H1 (cell line): ENCODE data around the gene PABPN1. TPM values are rescaled to one million over a fixed set of nuclear protein-coding genes. Genes with fewer than 3 reads are reported as not detected.
A peak's percentile ranks its signal among the peaks of the same experiment; 100 is the strongest.

Experiments
- CTCF ChIA-PET: fragments of 300-600 bp; sonication (Branson Sonifier 250); formaldehyde crosslinking; loops from one replicate; lab custom pipeline; 2021; ENCODE audit not compliant: partially characterized antibody; lab: Charles Lee
- POLR2A ChIA-PET: fragments of 300-600 bp; sonication (Branson Sonifier 250); formaldehyde crosslinking; loops from one replicate; lab custom pipeline; 2021; ENCODE audit warnings: inconsistent platforms; ENCODE audit not compliant: partially characterized antibody; lab: Charles Lee
- DNase-seq, 2 experiments: peaks; one replicate each; pipeline versions ENCODE4 v3.0.0 to v3.0.0-alpha.2; 2010 to 2022; ENCODE audit warnings: low spot score in 2 of 2, low read depth in 1 of 2, mixed read lengths in 1 of 2
- FAIRE-seq: peaks from 2 replicates; lab custom pipeline; 2011; peaks lifted over from hg19 to GRCh38; lab: Jason Lieb, UNC
- H2AFZ ChIP-seq: 2 replicates; pipeline ENCODE4 v1.8.1; 2012; ENCODE audit warnings: low read length, inconsistent platforms
- H2AK5ac ChIP-seq: 2 replicates; pipeline ENCODE4 v1.6.1; 2013; ENCODE audit warnings: low read depth, low read length
- H2BK120ac ChIP-seq: replicated peaks from 2 replicates; pipeline ENCODE3; 2013; ENCODE audit warnings: low read depth, low read length, inconsistent platforms
- H2BK12ac ChIP-seq: 2 replicates; pipeline ENCODE4 v1.6.1; 2013; ENCODE audit warnings: low read depth, low read length
- H2BK15ac ChIP-seq: 2 replicates; pipeline ENCODE4 v1.6.1; 2013; ENCODE audit warnings: low read length
- H2BK20ac ChIP-seq: 2 replicates; pipeline ENCODE4 v1.6.1; 2013; ENCODE audit warnings: low read length
- H2BK5ac ChIP-seq: 2 replicates; pipeline ENCODE4 v1.6.1; 2013; ENCODE audit warnings: low read depth, low read length
- H3K14ac ChIP-seq: 2 replicates; pipeline ENCODE4 v1.6.1; 2013; ENCODE audit warnings: inconsistent platforms; ENCODE audit not compliant: insufficient read length
- H3K18ac ChIP-seq: 2 replicates; pipeline ENCODE4 v1.6.1; 2013; ENCODE audit warnings: low read length; ENCODE audit errors: extremely low read depth
- H3K23ac ChIP-seq: 2 replicates; pipeline ENCODE4 v1.6.1; 2013; ENCODE audit warnings: inconsistent platforms; ENCODE audit not compliant: insufficient read length
- H3K23me2 ChIP-seq: 2 replicates; pipeline ENCODE4 v1.6.1; 2013; ENCODE audit warnings: low read depth, low read length
- H3K27ac ChIP-seq: 2 replicates; pipeline ENCODE4 v1.6.1; 2011; ENCODE audit warnings: low read depth, low read length, inconsistent platforms
- H3K27me3 ChIP-seq, 4 experiments: replicated peaks in 1 of 4; 1 replicate in 1 of 4; 2 replicates in 3 of 4; pipeline versions ENCODE4 v1.6.1 to v1.8.1; 2011 to 2013; ENCODE audit warnings: low read length in 3 of 4, mild to moderate bottlenecking in 3 of 4, inconsistent platforms in 2 of 4, mixed read lengths in 2 of 4, moderate library complexity in 1 of 4; ENCODE audit not compliant: control insufficient read depth in 3 of 4, insufficient read depth in 3 of 4; ENCODE audit errors: extremely low read depth in 1 of 4
- H3K36me3 ChIP-seq, 4 experiments: 2 replicates each; pipeline versions ENCODE4 v1.6.1 to v1.8.1; 2011 to 2013; ENCODE audit warnings: mild to moderate bottlenecking in 4 of 4, low read length in 3 of 4, moderate library complexity in 2 of 4, control low read depth in 1 of 4, inconsistent platforms in 1 of 4; ENCODE audit not compliant: insufficient read depth in 4 of 4, control insufficient read depth in 2 of 4
- H3K4ac ChIP-seq: replicated peaks from 2 replicates; pipeline ENCODE3; 2013; ENCODE audit warnings: low read length, low read depth, mixed read lengths, inconsistent platforms; ENCODE audit not compliant: insufficient read length
- H3K4me1 ChIP-seq, 4 experiments: replicated peaks in 1 of 4; 1 replicate in 1 of 4; 2 replicates in 3 of 4; pipeline versions ENCODE4 v1.6.1 to v1.8.1; 2011 to 2013; ENCODE audit warnings: low read length in 3 of 4, inconsistent platforms in 2 of 4, mixed read lengths in 1 of 4; ENCODE audit not compliant: insufficient read depth in 4 of 4, control insufficient read depth in 3 of 4
- H3K4me2 ChIP-seq, 2 experiments: 2 replicates each; pipeline versions ENCODE4 v1.6.1 to v1.8.1; 2011 to 2013; ENCODE audit warnings: low read depth in 2 of 2, low read length in 2 of 2, control low read depth in 1 of 2, inconsistent platforms in 1 of 2, mild to moderate bottlenecking in 1 of 2; ENCODE audit not compliant: insufficient read depth in 1 of 2
- H3K4me3 ChIP-seq, 4 experiments: fragments of 200-600, 300-600 bp in 1 of 4; sonication (generic), shearing (Covaris generic), sonication (Bioruptor Twin) in 1 of 4; 2 replicates each; pipeline versions ENCODE4 v1.5.1 to v1.8.1; 2011 to 2016; ENCODE audit warnings: low read length in 4 of 4, low read depth in 3 of 4, control low read depth in 2 of 4, inconsistent platforms in 2 of 4, mild to moderate bottlenecking in 2 of 4, mixed read lengths in 1 of 4, moderate library complexity in 1 of 4; ENCODE audit not compliant: insufficient read depth in 2 of 4; ENCODE audit errors: extremely low read depth in 1 of 4
- H3K56ac ChIP-seq: replicated peaks from 2 replicates; pipeline ENCODE3; 2013; ENCODE audit warnings: low read depth, mild to moderate bottlenecking, mixed read lengths, low read length, inconsistent platforms; ENCODE audit not compliant: insufficient read length
- H3K79me1 ChIP-seq: 2 replicates; pipeline ENCODE4 v1.6.1; 2013; ENCODE audit warnings: low read depth, low read length, control low read depth
- H3K79me2 ChIP-seq, 2 experiments: 2 replicates each; pipeline versions ENCODE4 v1.6.1 to v1.8.1; 2012 to 2013; ENCODE audit warnings: low read length in 2 of 2, mild to moderate bottlenecking in 2 of 2, inconsistent platforms in 1 of 2; ENCODE audit not compliant: insufficient read depth in 2 of 2, control insufficient read depth in 1 of 2
- H3K9ac ChIP-seq, 4 experiments: replicated peaks in 1 of 4; 1 replicate in 1 of 4; 2 replicates in 3 of 4; pipeline versions ENCODE4 v1.6.1 to v1.8.1; 2011 to 2013; ENCODE audit warnings: low read depth in 3 of 4, low read length in 3 of 4, control low read depth in 2 of 4, mild to moderate bottlenecking in 2 of 4, moderate library complexity in 2 of 4, inconsistent platforms in 1 of 4; ENCODE audit errors: extremely low read depth in 1 of 4
- H3K9me3 ChIP-seq, 2 experiments: 2 replicates each; pipeline versions ENCODE4 v1.6.1 to v1.8.1; 2012 to 2013; ENCODE audit warnings: mild to moderate bottlenecking in 2 of 2, moderate library complexity in 2 of 2, control low read depth in 1 of 2, inconsistent platforms in 1 of 2, low read depth in 1 of 2, low read length in 1 of 2, mixed read lengths in 1 of 2; ENCODE audit not compliant: insufficient read depth in 2 of 2
- H4K20me1 ChIP-seq, 2 experiments: replicated peaks in 1 of 2; 2 replicates each; pipeline versions ENCODE3 to v1.8.1; 2011 to 2013; ENCODE audit warnings: inconsistent platforms in 2 of 2, low read length in 2 of 2, mild to moderate bottlenecking in 1 of 2; ENCODE audit not compliant: insufficient read depth in 2 of 2, control insufficient read depth in 1 of 2
- H4K5ac ChIP-seq: 2 replicates; pipeline ENCODE4 v1.6.1; 2013; ENCODE audit warnings: low read length, low read depth, mixed read lengths, inconsistent platforms; ENCODE audit not compliant: insufficient read length
- H4K8ac ChIP-seq: 2 replicates; pipeline ENCODE4 v1.8.0; 2013; ENCODE audit warnings: mild to moderate bottlenecking, moderate library complexity, low read length, inconsistent platforms; ENCODE audit not compliant: insufficient read depth; ENCODE audit errors: extremely low read depth
- H4K91ac ChIP-seq: replicated peaks from 2 replicates; pipeline ENCODE3; 2013; ENCODE audit warnings: low read length, mixed read lengths, inconsistent platforms; ENCODE audit not compliant: insufficient read length
- ASH2L ChIP-seq: fragments of 200-600, 300-600 bp; sonication (generic); IDR thresholded peaks from one replicate; pipeline ENCODE4 v1.7.1; 2017; ENCODE audit warnings: low read length
- CHD2 ChIP-seq: IDR thresholded peaks from 2 replicates; pipeline ENCODE4 v1.6.1; 2012; ENCODE audit warnings: low read length, improper control_type of control experiment
- CREB1 ChIP-seq: IDR thresholded peaks from 2 replicates; pipeline ENCODE4 v1.6.1; 2012; ENCODE audit warnings: inconsistent platforms
- GABPA ChIP-seq: IDR thresholded peaks from 2 replicates; pipeline ENCODE4 v1.6.1; 2011; ENCODE audit warnings: mild to moderate bottlenecking, low read length, moderate library complexity, borderline replicate concordance; ENCODE audit not compliant: insufficient read depth
- KDM5A ChIP-seq: fragments of 200-600 bp; IDR thresholded peaks from 2 replicates; pipeline ENCODE4 v1.7.1; 2012; ENCODE audit warnings: mild to moderate bottlenecking, low read length, inconsistent platforms, mixed read lengths
- MAX ChIP-seq: IDR thresholded peaks from 2 replicates; pipeline ENCODE4 v1.6.1; 2012; ENCODE audit warnings: inconsistent platforms
- PHF8 ChIP-seq: fragments of 200-600 bp; sonication (generic); conservative IDR thresholded peaks from 2 replicates; pipeline ENCODE4 v1.7.1; 2012; ENCODE audit warnings: low read depth, mild to moderate bottlenecking, inconsistent platforms, low read length, moderate library complexity
- POLR2A ChIP-seq, 2 experiments: IDR thresholded peaks; 1 replicate in 1 of 2; 2 replicates in 1 of 2; pipeline ENCODE4 v1.6.1; 2011; ENCODE audit warnings: low read depth in 2 of 2, low read length in 2 of 2, mild to moderate bottlenecking in 2 of 2; ENCODE audit errors: control extremely low read depth in 1 of 2
- POLR2AphosphoS5 ChIP-seq: IDR thresholded peaks from 2 replicates; pipeline ENCODE4 v1.6.1; 2011; ENCODE audit warnings: low read depth, low read length
- RBBP5 ChIP-seq: IDR thresholded peaks from 2 replicates; pipeline ENCODE4 v1.7.1; 2012; ENCODE audit warnings: low read depth, mild to moderate bottlenecking, inconsistent platforms, low read length, moderate library complexity, borderline replicate concordance
- SUZ12 ChIP-seq: fragments of 200-600 bp; sonication (generic); IDR thresholded peaks from 2 replicates; pipeline ENCODE4 v1.6.1; 2012; ENCODE audit warnings: mild to moderate bottlenecking, inconsistent platforms, low read length, moderate library complexity, mixed read lengths
- TAF1 ChIP-seq: IDR thresholded peaks from 2 replicates; pipeline ENCODE4 v1.6.1; 2011; ENCODE audit warnings: mild to moderate bottlenecking, low read depth, low read length
- WGBS, 2 experiments: shearing (Covaris generic) in 1 of 2; methylation state at CpG; one replicate each; pipeline versions ENCODE4 v1.1.6 to v1.1.7; 2013 to 2015; ENCODE audit warnings: low lambda C conversion rate in 2 of 2, mixed read lengths in 2 of 2, inconsistent platforms in 1 of 2, low coverage in 1 of 2, missing lambda C conversion rate in 1 of 2; ENCODE audit not compliant: insufficient replicate concordance in 2 of 2, insufficient coverage in 1 of 2, insufficient read length in 1 of 2; ENCODE audit errors: extremely low coverage in 1 of 2, missing lambda C conversion rate in 1 of 2; 5-methylcytosine and 5-hydroxymethylcytosine counted together
- polyA plus RNA-seq, 7 experiments: library from polyadenylated mRNA; depleted of rRNA in 3 of 7; stranded (reverse) in 5 of 7; unstranded in 2 of 7; fragments of >200 nt in 5 of 7; fragments of 200-250 nt in 2 of 7; gene quantifications; 1 replicate in 5 of 7; 2 replicates in 1 of 7; 4 replicates in 1 of 7; pipeline versions ENCODE4 v1.2.1 to v1.2.3, GENCODE V29; 2011 to 2013; ENCODE audit warnings: missing spikeins in 2 of 7, mixed read lengths in 2 of 7
- total RNA-seq: library from RNA; stranded (reverse); fragmentation: NEBNext Ultra II Directional; extraction: Animal tissue kit (Norgen Biotek cat#: 25700); gene quantifications from 2 replicates; pipeline ENCODE4 v1.2.1, GENCODE V29; 2021
- TF ChIP-seq, protein P1 (sequence below): IDR thresholded peaks from 2 replicates; pipeline ENCODE4 v1.6.1; 2012; ENCODE audit warnings: inconsistent platforms

PABPN1 gene
- total and polyA plus RNA-seq, 2 of the 8 experiments (the other 6 are each of a cell fraction or from before 2014, with no cell fraction given), result 300 to 331 TPM

GRCh38 chr14:23301969-23302289 lies 19.3 kb upstream of the PABPN1 start:
- DNase-seq (no peak), FAIRE-seq (no peak)
- peak overlapping the region; percentile 47; the same call in 1 of the 2 replicates for H2AFZ ChIP-seq
- peak overlapping the region in 2 of 4 experiments; percentile 51 to 66; a peak in 4 of 7 replicates for H3K9ac ChIP-seq
- no peak overlapping the region for H2BK12ac ChIP-seq
- no peak overlapping the region for H3K14ac ChIP-seq
- ChIA-PET POLR2A (interaction anchor here (0.8 to 4.7 kb wide), 14 partner anchors 8 to 295 kb away, joined by 3 to 35 read pairs (median 4); partner anchors contain the start of genes HOMEZ, PABPN1 and SLC22A17), CTCF (interaction anchor here (0.9 to 2.4 kb wide), 9 partner anchors 22 to 258 kb away, joined by 3 to 9 read pairs (median 4); no protein-coding TSS in a partner anchor)
- WGBS, 2 experiments, result 0% methylated on average over 20 of the region's 25 CpGs; no CpG with 5 or more reads in 1 of the 2 experiments
- peak overlapping the region; percentile 91 to 99 for H3K4me2 ChIP-seq
- no peak overlapping the region for H3K23ac ChIP-seq
- H3K27me3 ChIP-seq, result peaks cover 5 to 38% (median 29%) of the 10 kb centered on the region in 4 experiments
- H3K27ac ChIP-seq, result peak overlapping the region; percentile 65; the same call in 1 of the 2 replicates
- no peaks in the 10 kb centered on the region for H3K9me3 ChIP-seq
- peaks cover 0 to 7% (median 1%) of the 10 kb centered on the region in 4 experiments; a peak in 4 of 7 replicates for H3K4me1 ChIP-seq
- no peaks in the 10 kb centered on the region for H3K36me3 ChIP-seq
- H2BK20ac ChIP-seq, result no peak overlapping the region
- peak overlapping the region; percentile 62; the same call in 1 of the 2 replicates for H4K8ac ChIP-seq
- H4K20me1 ChIP-seq, result peaks cover 1 to 4% of the 10 kb centered on the region in 2 experiments
- peak overlapping the region; percentile 56 to 93 (median 73) for H3K4me3 ChIP-seq
- H2BK120ac ChIP-seq, result no peak overlapping the region
- H3K18ac ChIP-seq, result peak overlapping the region; percentile 78
- peak overlapping the region; percentile 64 for H3K56ac ChIP-seq
- H4K5ac ChIP-seq, result peak overlapping the region; percentile 57
- H3K4ac ChIP-seq, result no peak overlapping the region
- no peak overlapping the region for H2BK15ac ChIP-seq
- peak overlapping the region; percentile 83; the same call in 1 of the 2 replicates for H2BK5ac ChIP-seq
- no peak overlapping the region for H2AK5ac ChIP-seq
- no peaks in the 10 kb centered on the region for H3K79me1 ChIP-seq
- no peaks in the 10 kb centered on the region for H3K79me2 ChIP-seq
- peak overlapping the region; percentile 56 for H4K91ac ChIP-seq
- peaks cover 17% of the 10 kb centered on the region for H3K23me2 ChIP-seq
- TF ChIP-seq MAX, result peak; percentile 92
- TF ChIP-seq SUZ12, result no peak
- TF ChIP-seq KDM5A, result no peak
- TF ChIP-seq ASH2L, result peak; percentile 17
- 0 out of 2 replicates have a peak, but pooled peaks have one; percentile 26 for TF ChIP-seq CHD2
- peak in 1 of 2 experiments; percentile 86; a peak in 2 of 3 replicates for TF ChIP-seq POLR2A (IDR thresholded peaks at IDR 0.05; ENCODE audit: control extremely low read depth in 1 of 2, low read depth in 2 of 2, low read length in 2 of 2)
- TF ChIP-seq PHF8, result peak; percentile 73
- 0 out of 2 replicates have a peak, but pooled peaks have one; percentile 78 for TF ChIP-seq RBBP5
- peak; percentile 71; the same call in 1 of the 2 replicates for TF ChIP-seq POLR2AphosphoS5
- TF ChIP-seq TAF1, result peak; percentile 57; the same call in 1 of the 2 replicates
- TF ChIP-seq, protein P1, sequence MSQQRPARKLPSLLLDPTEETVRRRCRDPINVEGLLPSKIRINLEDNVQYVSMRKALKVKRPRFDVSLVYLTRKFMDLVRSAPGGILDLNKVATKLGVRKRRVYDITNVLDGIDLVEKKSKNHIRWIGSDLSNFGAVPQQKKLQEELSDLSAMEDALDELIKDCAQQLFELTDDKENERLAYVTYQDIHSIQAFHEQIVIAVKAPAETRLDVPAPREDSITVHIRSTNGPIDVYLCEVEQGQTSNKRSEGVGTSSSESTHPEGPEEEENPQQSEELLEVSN, result peak; percentile 88
- no peak for TF ChIP-seq GABPA
- TF ChIP-seq CREB1, result no peak
